KOPT-K1 (cell line): ENCODE results near the gene CUL4A.
"Not testable (repeated sequence)": the region's sequence is repeated elsewhere in the genome, so short reads cannot be mapped to it uniquely, and the experiment has no call there.

Source experiments
- H3K27ac ChIP-seq: fragments of 200-600 bp; sonication (generic); 2 replicates; pipeline ENCODE4 v1.5.1; 2016; ENCODE audit warnings: antibody characterized with exemption, mild to moderate bottlenecking, low read depth, low read length; ENCODE audit not compliant: poor library complexity, severe bottlenecking
- H3K36me3 ChIP-seq: fragments of 200-600 bp; sonication (generic); 2 replicates; pipeline ENCODE4 v1.5.1; 2017; ENCODE audit warnings: antibody characterized with exemption, mild to moderate bottlenecking, low read length, moderate library complexity; ENCODE audit not compliant: insufficient read depth
- H3K9me3 ChIP-seq: fragments of 200-600 bp; sonication (generic); 2 replicates; pipeline ENCODE4 v1.5.1; 2017; ENCODE audit warnings: antibody characterized with exemption, low read length, mild to moderate bottlenecking; ENCODE audit not compliant: insufficient read depth, poor library complexity, severe bottlenecking

CUL4A gene

DNA sequence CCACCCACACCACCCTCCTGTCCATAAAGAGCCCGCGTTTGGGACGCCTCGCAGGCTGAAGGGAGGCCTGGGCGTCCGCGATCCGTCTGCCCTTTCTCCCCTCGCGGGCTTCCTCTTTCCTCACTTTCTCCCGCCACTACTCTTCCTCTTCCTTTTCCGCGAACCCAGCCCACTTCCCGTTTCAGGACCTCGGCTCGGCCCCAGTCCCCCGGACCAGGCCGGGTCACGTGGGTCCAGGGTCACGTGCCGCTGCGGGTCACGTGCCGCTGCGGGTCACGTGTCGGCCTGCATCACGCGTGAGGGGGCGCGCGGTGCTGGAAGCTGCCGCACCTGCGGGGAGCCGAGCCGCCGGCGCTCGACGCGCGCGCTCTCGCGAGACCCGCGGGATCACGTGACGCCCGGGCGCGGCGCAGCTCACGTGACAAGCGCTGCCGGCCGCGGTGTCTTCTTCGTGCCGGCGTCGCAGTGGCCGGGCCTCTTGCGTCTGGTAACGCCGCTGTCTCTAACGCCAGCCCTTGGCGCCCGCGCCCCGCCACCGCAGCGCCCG lies 87.5 kb downstream of the CUL4A start, which contains the start of gene LAMP1:
Gene LAMP1, plus strand, starts transcription at position 417 of the 547 bp plus-strand sequence. CDS start 196 bp downstream, outside the sequence.
- Histone ChIP-seq H3K36me3 (peaks cover 5% of the 10 kb centered on the region), H3K27ac (peak within 1 kb of the TSS; percentile 67), H3K9me3 (no peaks in the 10 kb centered on the region)

DNA sequence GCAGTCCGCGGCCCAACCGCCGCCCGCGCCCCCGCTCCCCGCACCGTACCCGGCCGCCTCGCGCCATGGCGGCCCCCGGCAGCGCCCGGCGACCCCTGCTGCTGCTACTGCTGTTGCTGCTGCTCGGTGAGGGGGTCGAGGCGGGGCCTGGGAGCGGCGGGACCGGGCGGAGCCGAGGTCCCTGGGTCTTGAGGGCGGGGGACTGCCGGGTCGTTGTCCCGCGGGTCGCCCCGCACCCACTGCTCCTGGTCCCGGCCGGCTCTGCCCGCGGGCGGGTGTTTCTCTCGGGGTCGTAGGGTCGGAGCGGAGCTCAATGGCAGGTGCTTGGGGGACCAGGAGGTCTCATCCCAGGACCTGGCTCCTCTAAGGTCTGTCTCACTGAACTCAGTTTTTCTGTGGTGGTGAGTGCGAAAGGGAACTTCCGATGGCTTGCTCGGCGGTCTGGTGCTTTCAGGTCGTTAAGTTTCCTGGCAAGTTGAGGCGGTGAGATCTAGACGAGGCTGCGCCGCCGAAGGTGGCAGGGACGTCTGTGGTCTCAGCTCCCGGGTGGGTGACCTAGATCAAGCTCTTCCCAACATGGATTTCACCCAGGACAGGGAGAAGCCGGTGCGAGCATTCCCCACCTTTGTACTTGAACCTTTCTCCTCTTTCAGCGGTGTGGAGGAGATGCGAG lies 88.1 kb downstream of the CUL4A start:
- Histone ChIP-seq H3K27ac (peak overlapping the region; percentile 67), H3K36me3 (peaks cover 5% of the 10 kb centered on the region), H3K9me3 (no peaks in the 10 kb centered on the region)

DNA sequence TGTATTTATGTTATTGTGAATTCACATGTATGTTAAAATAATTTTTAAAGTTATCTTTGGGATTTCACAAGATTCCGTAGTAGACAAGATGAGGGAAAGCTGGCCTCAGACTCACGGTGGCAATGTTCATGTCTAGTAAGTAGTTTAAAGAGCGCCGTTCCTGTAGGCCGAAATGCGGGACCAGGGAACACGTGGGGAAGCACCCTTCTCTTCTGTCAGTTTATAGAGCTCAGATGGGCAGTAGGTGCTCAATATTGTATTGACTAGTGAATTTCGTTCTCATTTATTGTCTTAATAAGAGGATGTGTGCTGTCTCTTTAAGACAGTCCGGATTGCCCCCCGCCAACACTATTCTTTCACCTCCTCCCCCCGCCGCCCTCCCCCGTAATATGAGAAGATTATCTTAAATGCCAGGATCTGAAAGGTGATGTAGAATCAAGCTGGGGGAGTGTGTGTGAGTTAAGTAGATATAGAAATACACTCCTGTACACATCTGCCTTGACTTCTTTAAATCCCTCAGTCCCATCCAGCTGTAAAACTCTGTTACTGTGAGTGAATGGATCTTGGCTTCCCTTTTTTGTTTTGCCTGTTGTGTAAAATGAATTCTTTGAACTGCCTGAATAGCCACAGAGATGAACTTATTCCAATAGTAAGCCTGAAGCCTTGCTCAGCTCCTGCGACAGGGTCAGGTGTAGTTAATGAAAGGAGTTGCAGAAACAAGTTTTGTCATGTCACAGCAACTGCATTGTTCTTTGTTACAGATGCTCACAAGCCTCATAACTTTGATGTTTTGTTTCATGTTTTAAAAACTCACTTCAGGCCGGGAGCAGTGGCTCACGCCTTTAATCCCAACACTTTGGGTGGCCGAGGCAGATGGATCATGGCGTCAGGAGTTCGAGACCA lies 88.9 kb downstream of the CUL4A start:
- Histone ChIP-seq H3K9me3 (no peaks in the 10 kb centered on the region), H3K27ac (peak overlapping the region; percentile 67)

DNA sequence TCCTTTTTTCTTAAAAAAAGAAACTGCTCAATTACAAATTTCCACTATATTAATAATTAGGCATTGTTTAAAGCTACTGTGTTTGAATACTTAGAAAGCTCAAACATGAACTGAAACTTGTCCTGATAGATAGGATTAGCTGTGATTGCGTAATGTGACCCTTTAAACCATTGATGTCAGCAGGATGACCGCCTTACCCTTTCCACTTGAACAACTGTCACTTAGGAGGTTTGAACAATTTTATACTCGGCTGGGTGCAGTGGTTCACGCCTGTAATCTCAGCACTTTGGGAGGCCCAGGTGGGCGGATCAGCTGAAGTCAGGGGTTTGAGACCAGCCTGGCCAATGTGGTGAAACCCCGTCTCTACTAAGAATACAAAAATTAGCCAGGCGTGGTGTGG lies 90.5 kb downstream of the CUL4A start:
- H3K27ac ChIP-seq: no peak overlapping the region
- H3K36me3 ChIP-seq: peaks cover 11% of the 10 kb centered on the region

More for the DNA sequence above, 88.9 kb downstream of the CUL4A start:
- peaks cover 11% of the 10 kb centered on the region for H3K36me3 ChIP-seq

DNA sequence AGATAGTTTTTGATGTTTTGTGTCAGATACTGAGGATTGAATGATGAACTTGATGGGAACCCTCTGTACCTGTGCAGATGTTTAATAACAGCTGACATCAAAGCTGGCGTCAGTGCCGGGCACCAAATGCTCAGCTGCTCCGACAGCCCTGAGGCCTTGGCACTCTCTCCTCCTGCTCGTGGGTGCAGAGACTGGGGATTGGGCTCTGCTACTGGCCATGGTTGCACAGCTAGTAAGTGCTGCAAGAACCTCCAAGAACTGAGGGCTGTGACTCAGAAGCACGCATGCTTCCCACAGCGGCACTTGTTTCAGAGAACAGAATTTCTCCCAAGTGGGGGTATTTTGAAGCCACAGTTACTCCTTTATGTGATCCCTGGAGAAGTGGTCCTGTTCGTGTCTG lies 93.6 kb downstream of the CUL4A start:
- no peaks in the 10 kb centered on the region for H3K9me3 ChIP-seq
- no peak overlapping the region for H3K27ac ChIP-seq
- H3K36me3 ChIP-seq: peaks cover 15% of the 10 kb centered on the region

More for the DNA sequence above, 90.5 kb downstream of the CUL4A start:
- H3K9me3 ChIP-seq: no peaks in the 10 kb centered on the region

DNA sequence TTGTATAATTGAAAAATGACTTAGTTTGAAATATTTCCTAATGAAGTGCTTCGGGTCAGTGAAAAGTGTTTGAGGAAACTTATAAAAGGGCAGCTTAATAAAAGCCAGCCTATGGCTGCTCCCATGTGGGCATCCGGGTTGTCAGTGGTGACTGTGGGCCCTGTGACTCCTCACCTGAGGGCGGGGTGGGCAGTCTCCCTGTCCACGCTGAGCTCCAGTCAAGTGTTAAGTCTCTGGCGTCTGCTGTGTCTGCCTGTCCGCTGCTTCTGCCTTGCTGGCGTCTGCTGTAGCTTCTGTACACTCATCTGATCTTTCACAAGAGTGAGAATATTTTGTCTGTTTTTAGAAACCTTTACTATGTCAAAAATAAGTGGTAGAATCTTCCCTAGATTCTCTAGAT lies 94.7 kb downstream of the CUL4A start:
- no peak overlapping the region for H3K27ac ChIP-seq
- no peaks in the 10 kb centered on the region for H3K9me3 ChIP-seq
- peaks cover 15% of the 10 kb centered on the region for H3K36me3 ChIP-seq

DNA sequence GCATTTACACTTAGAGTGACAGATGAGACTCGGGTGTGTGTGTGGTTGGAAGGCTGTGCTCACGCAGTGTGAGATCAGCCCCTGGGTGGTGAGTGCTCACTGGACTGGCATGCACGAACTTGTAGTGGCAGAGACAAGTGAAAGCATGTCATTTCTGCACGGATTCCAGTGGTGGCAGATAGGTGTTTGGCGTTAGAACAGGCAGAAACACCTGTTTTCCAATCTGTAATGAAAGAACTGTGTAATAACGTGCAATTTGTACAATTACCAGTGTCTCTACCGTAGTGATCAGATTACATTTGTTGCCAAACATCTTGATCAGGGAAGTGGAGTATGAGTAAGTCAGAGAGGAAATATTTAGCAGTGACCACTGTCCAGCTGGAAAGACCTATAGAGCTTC lies 95.8 kb downstream of the CUL4A start:
- Histone ChIP-seq H3K9me3 (no peaks in the 10 kb centered on the region), H3K27ac (no peak overlapping the region), H3K36me3 (peaks cover 24% of the 10 kb centered on the region)

DNA sequence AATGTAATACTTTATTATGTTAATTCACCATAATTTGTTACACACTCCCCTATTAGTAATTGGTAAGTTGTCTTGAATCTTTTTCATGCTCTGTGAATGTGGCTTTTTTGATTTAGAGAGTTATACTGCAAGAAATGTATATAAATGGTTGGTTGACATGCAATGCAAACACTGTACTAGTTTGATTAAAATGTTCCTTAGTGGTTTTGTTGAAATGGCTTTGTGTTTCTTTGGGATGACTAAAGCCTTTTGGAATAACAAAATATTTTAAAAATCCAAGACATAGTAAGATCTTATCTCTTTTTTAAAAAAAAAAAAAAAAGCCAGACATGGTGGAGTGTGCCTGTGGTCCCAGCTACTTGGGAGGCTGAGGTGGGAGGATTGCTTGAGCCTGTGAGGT lies 98.1 kb downstream of the CUL4A start:
- no peaks in the 10 kb centered on the region for H3K9me3 ChIP-seq
- peaks cover 42% of the 10 kb centered on the region for H3K36me3 ChIP-seq
- no peak overlapping the region for H3K27ac ChIP-seq

DNA sequence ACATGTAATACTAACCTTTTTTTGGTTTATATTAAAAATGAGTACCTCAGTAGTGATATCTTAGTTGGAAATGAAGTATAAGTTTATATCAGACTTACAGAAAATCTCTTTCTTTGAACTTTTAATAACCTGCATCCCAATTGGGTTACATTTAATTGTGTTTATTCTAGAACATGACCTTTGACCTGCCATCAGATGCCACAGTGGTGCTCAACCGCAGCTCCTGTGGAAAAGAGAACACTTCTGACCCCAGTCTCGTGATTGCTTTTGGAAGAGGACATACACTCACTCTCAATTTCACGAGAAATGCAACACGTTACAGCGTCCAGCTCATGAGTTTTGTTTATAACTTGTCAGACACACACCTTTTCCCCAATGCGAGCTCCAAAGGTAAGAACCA lies 100.1 kb downstream of the CUL4A start:
- no peak overlapping the region for H3K27ac ChIP-seq
- H3K9me3 ChIP-seq: no peaks in the 10 kb centered on the region
- H3K36me3 ChIP-seq: peaks cover 42% of the 10 kb centered on the region

DNA sequence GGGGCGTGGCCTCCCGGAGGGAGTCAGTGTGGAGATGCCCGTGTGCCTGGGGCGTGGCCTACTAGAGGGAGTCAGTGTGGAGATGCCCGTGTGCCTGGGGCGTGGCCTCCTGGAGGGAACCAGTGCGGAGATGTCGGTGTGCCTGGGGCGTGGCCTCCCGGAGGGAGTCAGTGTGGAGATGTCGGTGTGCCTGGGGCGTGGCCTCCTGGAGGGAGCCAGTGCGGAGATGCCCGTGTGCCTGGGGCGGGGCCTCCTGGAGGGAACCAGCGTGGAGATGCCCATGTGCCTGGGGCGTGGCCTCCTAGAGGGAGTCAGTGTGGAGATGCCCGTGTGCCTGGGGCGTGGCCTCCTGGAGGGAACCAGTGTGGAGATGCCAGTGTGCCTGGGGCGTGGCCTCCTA lies 104.7 kb downstream of the CUL4A start:
- not testable (repeated sequence) for H3K9me3 ChIP-seq, H3K27ac ChIP-seq
- peaks cover 64% of the 10 kb centered on the region for H3K36me3 ChIP-seq

DNA sequence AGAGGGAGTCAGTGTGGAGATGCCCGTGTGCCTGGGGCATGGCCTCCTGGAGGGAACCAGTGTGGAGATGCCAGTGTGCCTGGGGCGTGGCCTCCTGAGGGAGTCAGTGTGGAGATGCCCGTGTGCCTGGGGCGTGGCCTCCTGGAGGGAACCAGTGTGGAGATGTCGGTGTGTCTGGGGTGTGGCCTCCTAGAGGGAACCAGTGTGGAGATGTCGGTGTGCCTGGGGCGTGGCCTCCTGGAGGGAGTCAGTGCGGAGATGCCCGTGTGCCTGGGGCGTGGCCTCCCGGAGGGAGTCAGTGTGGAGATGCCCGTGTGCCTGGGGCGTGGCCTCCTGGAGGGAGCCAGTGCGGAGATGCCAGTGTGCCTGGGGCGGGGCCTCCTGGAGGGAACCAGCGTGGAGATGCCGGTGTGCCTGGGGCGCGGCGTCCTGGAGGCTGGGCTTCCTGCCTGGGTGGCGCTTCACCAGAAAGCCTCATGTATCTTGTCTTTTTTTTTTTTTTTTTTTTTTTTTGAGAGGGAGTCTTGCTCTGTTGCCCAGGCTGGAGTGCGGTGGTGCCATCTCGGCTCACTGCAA lies 105.6 kb downstream of the CUL4A start:
- peaks cover 64% of the 10 kb centered on the region for H3K36me3 ChIP-seq
- H3K27ac ChIP-seq, H3K9me3 ChIP-seq: not testable (repeated sequence)

DNA sequence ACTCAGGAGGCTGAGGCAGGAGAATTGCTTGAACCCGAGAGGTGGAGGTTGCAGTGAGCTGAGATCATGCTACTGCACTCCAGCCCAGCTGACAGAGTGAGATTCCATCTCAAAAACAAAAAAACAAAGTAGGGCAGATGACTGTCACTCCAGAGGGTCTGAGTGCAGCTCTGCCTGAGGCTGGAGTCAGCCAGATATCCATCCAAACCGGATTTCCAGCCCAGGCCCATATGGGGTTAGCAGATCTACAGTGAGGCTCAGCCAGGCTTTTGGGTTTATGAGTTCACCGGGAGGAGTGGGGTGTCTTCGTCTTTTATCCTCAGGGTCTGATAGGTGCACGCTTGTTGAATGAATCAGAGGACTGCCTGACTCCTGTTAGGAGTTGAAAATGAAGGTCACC lies 106.6 kb downstream of the CUL4A start:
- Histone ChIP-seq H3K36me3 (peaks cover 66% of the 10 kb centered on the region), H3K9me3 (no peaks in the 10 kb centered on the region), H3K27ac (no peak overlapping the region)
